Measurements from ENCODE around the gene PHOSPHO1.
A peak's percentile ranks its signal among the peaks of the same experiment; 100 is the strongest.

The PHOSPHO1 gene

GRCh38 chr17:49226771-49227435 is 3.7 kb downstream of the PHOSPHO1 start:
- Histone ChIP-seq H3K36me3 (no peaks in the 10 kb centered on the region), H3K27ac (no peak overlapping the region), H3K9me3 (no peaks in the 10 kb centered on the region), H3K27me3 (peaks cover 0 to 82% of the 10 kb centered on the region in 2 donors), H3K4me3 (no peak overlapping the region), H3K4me1 (peaks cover 0 to 37% (median 30%) of the 10 kb centered on the region in 4 donors)
- DNase-seq = no peak
- intact Hi-C loops (cut with DNase I; ENCODE audit: low total_unique reads) = loop anchor here (5.0 kb wide), 1 partner anchor 45 kb away; no protein-coding TSS in a partner anchor
- TF ChIP-seq CTCF (IDR thresholded peaks at IDR 0.05) = no peak

GRCh38 chr17:49225554-49226236 is 4.9 kb downstream of the PHOSPHO1 start:
- TF ChIP-seq CTCF (IDR thresholded peaks at IDR 0.05) = no peak
- intact Hi-C loops (cut with DNase I; ENCODE audit: low total_unique reads) = loop anchor here (5.0 kb wide), 1 partner anchor 43 kb away; no protein-coding TSS in a partner anchor
- no peak overlapping the region for H3K4me3 ChIP-seq
- no peak for DNase-seq
- peaks cover 0 to 29% (median 27%) of the 10 kb centered on the region in 4 donors for H3K4me1 ChIP-seq
- H3K27ac ChIP-seq = no peak overlapping the region
- no peaks in the 10 kb centered on the region for H3K36me3 ChIP-seq
- H3K27me3 ChIP-seq = peaks cover 0 to 92% of the 10 kb centered on the region in 2 donors
- H3K9me3 ChIP-seq = no peaks in the 10 kb centered on the region

GRCh38 chr17:49224997-49225337 is 5.6 kb downstream of the PHOSPHO1 start:
- H3K27ac ChIP-seq = no peak overlapping the region
- H3K4me3 ChIP-seq = no peak overlapping the region
- no peaks in the 10 kb centered on the region for H3K9me3 ChIP-seq
- H3K36me3 ChIP-seq = no peaks in the 10 kb centered on the region
- peaks cover 0 to 93% of the 10 kb centered on the region in 2 donors for H3K27me3 ChIP-seq
- intact Hi-C loops (cut with DNase I; ENCODE audit: low total_unique reads) = loop anchor here (5.0 kb wide), 2 partner anchors 43 to 67 kb away; no protein-coding TSS in a partner anchor
- peaks cover 0 to 22% (median 20%) of the 10 kb centered on the region in 4 donors for H3K4me1 ChIP-seq
- DNase-seq = no peak
- TF ChIP-seq CTCF (IDR thresholded peaks at IDR 0.05) = no peak

- intact Hi-C loops (cut with DNase I; ENCODE audit: low total_unique reads) = loop anchor here (5.0 kb wide), 1 partner anchor 68 kb away; no protein-coding TSS in a partner anchor
- DNase-seq = no peak
- peak overlapping the region in 1 of 2 donors; percentile 26 for H3K4me3 ChIP-seq
These were observed 6.2 kb downstream of the PHOSPHO1 start for GRCh38 chr17:49224198-49224996.

More at GRCh38 chr17:49224198-49224996, 6.2 kb downstream of the PHOSPHO1 start:
- Histone ChIP-seq H3K4me1 (peaks cover 0 to 21% (median 15%) of the 10 kb centered on the region in 4 donors), H3K36me3 (no peaks in the 10 kb centered on the region), H3K9me3 (no peaks in the 10 kb centered on the region), H3K27me3 (peaks cover 0 to 93% of the 10 kb centered on the region in 2 donors), H3K27ac (no peak overlapping the region)
- TF ChIP-seq CTCF (IDR thresholded peaks at IDR 0.05) = no peak
